HEK293 (cell line): ENCODE data around the gene APOBR.

Experiments
- CTCF ChIA-PET: fragments of 350-600 bp; formaldehyde crosslinking; extraction: SDS; loops from one replicate; lab custom pipeline; 2021; ENCODE audit warnings: antibody characterized with exemption; lab: Yijun Ruan, JAX
- POLR2A ChIA-PET: fragments of 300-600 bp; formaldehyde crosslinking; extraction: SDS; loops from one replicate; lab custom pipeline; 2020; ENCODE audit warnings: antibody characterized with exemption, inconsistent platforms; lab: Yijun Ruan, JAX
- H3K27ac ChIP-seq: fragments of 200-500 bp; sonication (Bioruptor generic); 2 replicates; pipeline ENCODE4 v1.5.1; 2014; ENCODE audit warnings: low read depth, low read length, control low read depth, inconsistent platforms; ENCODE audit errors: extremely low read depth
- H3K36me3 ChIP-seq, 2 experiments: fragments of 200-500 bp in 1 of 2; sonication (Bioruptor generic) in 1 of 2; 1 replicate in 1 of 2; 2 replicates in 1 of 2; pipeline ENCODE4 v1.5.1; 2014 to 2017; ENCODE audit warnings: inconsistent platforms in 2 of 2, low read length in 2 of 2; ENCODE audit not compliant: control insufficient read depth in 2 of 2, insufficient read depth in 1 of 2
- H3K4me1 ChIP-seq: fragments of 200-500 bp; sonication (Bioruptor generic); 2 replicates; pipeline ENCODE4 v1.5.1; 2014; ENCODE audit warnings: mild to moderate bottlenecking, low read length, inconsistent platforms; ENCODE audit not compliant: control insufficient read depth, insufficient read depth
- H3K4me3 ChIP-seq: 2 replicates; pipeline ENCODE4 v1.5.1; 2011; ENCODE audit warnings: low read depth, mild to moderate bottlenecking, control low read depth, low read length, moderate library complexity
- H3K9me3 ChIP-seq: fragments of 200-500 bp; sonication (Bioruptor generic); 2 replicates; pipeline ENCODE4 v1.5.1; 2014; ENCODE audit warnings: low read depth, low read length, inconsistent platforms; ENCODE audit not compliant: control insufficient read depth, insufficient read depth
- KLF10 ChIP-seq: fragments of 450-650 bp; IDR thresholded peaks from 2 replicates; pipeline ENCODE4 v1.5.1; 2018; ENCODE audit warnings: missing biosample characterization, mild to moderate bottlenecking, missing genetic modification characterization
- MZF1 ChIP-seq: fragments of 450-650 bp; formaldehyde crosslinking; IDR thresholded peaks from 2 replicates; pipeline ENCODE4 v1.5.1; 2017; ENCODE audit warnings: missing biosample characterization, missing genetic modification characterization, borderline replicate concordance
- PRDM10 ChIP-seq: fragments of 450-650 bp; formaldehyde crosslinking; IDR thresholded peaks from 2 replicates; pipeline ENCODE4 v1.5.1; 2016; ENCODE audit warnings: missing biosample characterization, missing genetic modification characterization
- PRDM2 ChIP-seq: fragments of 450-650 bp; formaldehyde crosslinking; IDR thresholded peaks from 2 replicates; pipeline ENCODE4 v1.5.1; 2016; ENCODE audit warnings: missing biosample characterization, missing genetic modification characterization, borderline replicate concordance
- SP3 ChIP-seq: fragments of 450-650 bp; formaldehyde crosslinking; IDR thresholded peaks from 2 replicates; pipeline ENCODE4 v1.5.1; 2016; ENCODE audit warnings: missing biosample characterization, missing genetic modification characterization
- ZBTB44 ChIP-seq: fragments of 450-650 bp; IDR thresholded peaks from 2 replicates; pipeline ENCODE4 v1.5.1; 2018; ENCODE audit warnings: missing biosample characterization, mild to moderate bottlenecking, missing genetic modification characterization
- ZBTB48 ChIP-seq: fragments of 450-650 bp; formaldehyde crosslinking; IDR thresholded peaks from 2 replicates; pipeline ENCODE4 v1.5.1; 2016; ENCODE audit warnings: missing biosample characterization, missing genetic modification characterization
- ZFHX2 ChIP-seq: fragments of 450-650 bp; formaldehyde crosslinking; conservative IDR thresholded peaks from 2 replicates; pipeline ENCODE4 v1.5.1; 2016; ENCODE audit warnings: missing biosample characterization, missing genetic modification characterization
- ZNF121 ChIP-seq: fragments of 450-650 bp; formaldehyde crosslinking; IDR thresholded peaks from 2 replicates; pipeline ENCODE4 v1.5.1; 2016; ENCODE audit warnings: missing biosample characterization, missing genetic modification characterization
- ZNF133 ChIP-seq: fragments of 450-650 bp; formaldehyde crosslinking; IDR thresholded peaks from 2 replicates; pipeline ENCODE4 v1.5.1; 2016; ENCODE audit warnings: missing biosample characterization, missing genetic modification characterization
- ZNF214 ChIP-seq: fragments of 450-650 bp; formaldehyde crosslinking; IDR thresholded peaks from 2 replicates; pipeline ENCODE4 v1.5.1; 2017; ENCODE audit warnings: missing biosample characterization, mild to moderate bottlenecking, missing genetic modification characterization, borderline replicate concordance
- ZNF223 ChIP-seq: fragments of 450-650 bp; formaldehyde crosslinking; IDR thresholded peaks from 2 replicates; pipeline ENCODE4 v1.5.1; 2016; ENCODE audit warnings: missing biosample characterization, missing genetic modification characterization
- ZNF248 ChIP-seq: fragments of 450-650 bp; formaldehyde crosslinking; IDR thresholded peaks from 2 replicates; pipeline ENCODE4 v1.5.1; 2017; ENCODE audit warnings: missing biosample characterization, missing genetic modification characterization
- ZNF510 ChIP-seq: fragments of 450-650 bp; formaldehyde crosslinking; IDR thresholded peaks from 2 replicates; pipeline ENCODE4 v1.5.1; 2018; ENCODE audit warnings: mild to moderate bottlenecking, missing genetic modification characterization, missing biosample characterization; ENCODE audit not compliant: insufficient replicate concordance
- ZNF529 ChIP-seq: fragments of 450-650 bp; formaldehyde crosslinking; IDR thresholded peaks from 2 replicates; pipeline ENCODE4 v1.5.1; 2017; ENCODE audit warnings: missing genetic modification characterization, missing biosample characterization; ENCODE audit not compliant: insufficient replicate concordance
- ZNF585B ChIP-seq: fragments of 450-650 bp; formaldehyde crosslinking; IDR thresholded peaks from 2 replicates; pipeline ENCODE4 v1.5.1; 2016; ENCODE audit warnings: missing biosample characterization, missing genetic modification characterization
- ZNF621 ChIP-seq: fragments of 450-650 bp; formaldehyde crosslinking; IDR thresholded peaks from 2 replicates; pipeline ENCODE4 v1.5.1; 2017; ENCODE audit warnings: missing biosample characterization, missing genetic modification characterization
- ZNF645 ChIP-seq: fragments of 450-650 bp; formaldehyde crosslinking; IDR thresholded peaks from 2 replicates; pipeline ENCODE4; 2016; ENCODE audit warnings: missing biosample characterization, missing genetic modification characterization
- ZNF658 ChIP-seq: fragments of 450-650 bp; formaldehyde crosslinking; IDR thresholded peaks from 2 replicates; pipeline ENCODE4; 2016; ENCODE audit warnings: missing biosample characterization, missing genetic modification characterization
- ZNF701 ChIP-seq: fragments of 450-650 bp; formaldehyde crosslinking; IDR thresholded peaks from 2 replicates; pipeline ENCODE4 v1.5.1; 2016; ENCODE audit warnings: missing biosample characterization, missing genetic modification characterization
- ZSCAN5A ChIP-seq: fragments of 450-650 bp; formaldehyde crosslinking; IDR thresholded peaks from 2 replicates; pipeline ENCODE4 v1.5.1; 2016; ENCODE audit warnings: missing biosample characterization, missing genetic modification characterization

Gene APOBR

GRCh38 chr16:28513484-28514181 lies 19.2 kb downstream of the APOBR start:
- CTCF ChIA-PET = interaction anchor here (0.7 kb wide), 3 partner anchors 13 to 40 kb away, joined by 3 to 4 read pairs (median 3); partner anchors contain the start of gene SGF29
- H3K9me3 ChIP-seq = no peaks in the 10 kb centered on the region
- no peak overlapping the region for H3K27ac ChIP-seq
- TF ChIP-seq ZNF121 (tag by site-specific recombination) (no peak), ZFHX2 (tag by site-specific recombination) (no peak), ZNF133 (no peak), ZNF223 (tag by site-specific recombination) (no peak), MZF1 (tag by site-specific recombination) (no peak), PRDM10 (no peak), ZNF701 (tag by site-specific recombination) (no peak), ZNF621 (tag by site-specific recombination) (no peak), ZNF214 (tag by site-specific recombination) (no peak), ZNF529 (tag by site-specific recombination) (no peak), ZNF585B (tag by site-specific recombination) (no peak)
- TF ChIP-seq, all 188 proteins: peak for 0
- no peaks in the 10 kb centered on the region for H3K4me1 ChIP-seq
- no peaks in the 10 kb centered on the region for H3K36me3 ChIP-seq
- no peak overlapping the region for H3K4me3 ChIP-seq
- POLR2A ChIA-PET = no interaction called here

- Histone ChIP-seq H3K27ac (no peak overlapping the region), H3K9me3 (no peaks in the 10 kb centered on the region), H3K4me3 (no peak overlapping the region), H3K36me3 (no peaks in the 10 kb centered on the region), H3K4me1 (no peaks in the 10 kb centered on the region)
- POLR2A ChIA-PET = no interaction called here
- CTCF ChIA-PET = no interaction called here
- no peak for TF ChIP-seq KLF10
- no peak for TF ChIP-seq ZBTB44 (tag by site-specific recombination)
- no peak for TF ChIP-seq ZSCAN5A (tag by site-specific recombination)
- no peak for TF ChIP-seq SP3 (tag by site-specific recombination)
- TF ChIP-seq ZNF248 (tag by site-specific recombination) = no peak
- TF ChIP-seq ZNF510 (tag by site-specific recombination) = no peak
- TF ChIP-seq ZNF645 = no peak
- no peak for TF ChIP-seq MZF1 (tag by site-specific recombination)
- TF ChIP-seq ZNF658 (tag by site-specific recombination) = no peak
- no peak for TF ChIP-seq ZBTB48 (tag by site-specific recombination)
- no peak for TF ChIP-seq PRDM2 (tag by site-specific recombination)
Observed at GRCh38 chr16:28514246-28514645, 19.8 kb downstream of the APOBR start.
